ENCODE measurements around the gene ZG16B. TPM values are rescaled to one million over a fixed set of nuclear protein-coding genes. Genes with fewer than 3 reads are reported as not detected.

The ZG16B gene
- total RNA-seq, 1 experiment from 2014 or later = 2.3 TPM

DNA sequence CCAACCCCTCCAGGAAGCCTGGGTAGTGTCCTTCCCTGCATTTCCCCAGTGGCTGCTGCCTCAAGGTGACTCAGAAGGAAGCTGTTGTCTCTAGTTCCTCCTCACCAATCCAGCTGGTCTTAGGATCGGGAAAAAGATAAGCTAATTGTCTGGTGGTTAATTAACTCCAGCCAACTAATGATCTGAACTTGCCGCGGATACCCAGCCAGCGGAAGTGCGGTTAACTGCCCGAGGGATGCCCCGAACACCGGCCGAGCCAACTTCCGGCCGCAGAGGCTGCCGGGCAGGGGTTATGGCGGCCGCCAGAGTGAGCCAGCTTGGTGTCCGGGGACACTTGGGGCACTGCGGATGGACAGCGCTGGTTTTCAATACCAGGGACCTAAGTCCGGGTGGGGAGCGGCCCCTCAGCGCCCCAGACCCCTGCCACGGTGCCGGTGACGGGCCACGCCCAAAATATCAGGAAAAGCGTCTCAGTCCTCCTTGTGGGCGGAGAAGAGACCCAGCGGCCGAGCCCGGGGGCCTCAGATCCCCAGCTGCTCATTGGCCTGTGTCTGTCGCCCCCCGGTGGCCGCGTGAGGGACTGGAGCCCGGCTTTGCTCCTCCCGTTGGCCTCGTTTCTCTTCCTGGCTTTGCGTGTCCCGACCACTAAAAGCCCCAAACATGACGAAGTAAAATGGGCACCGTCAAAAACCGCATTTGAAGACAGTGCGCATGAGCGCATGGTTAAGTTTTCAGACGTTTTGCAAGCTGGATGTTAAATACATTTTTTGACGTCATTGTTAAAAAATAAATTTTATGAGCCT is 38.1 kb downstream of the ZG16B start (continued):
- TF ChIP-seq, protein P1, sequence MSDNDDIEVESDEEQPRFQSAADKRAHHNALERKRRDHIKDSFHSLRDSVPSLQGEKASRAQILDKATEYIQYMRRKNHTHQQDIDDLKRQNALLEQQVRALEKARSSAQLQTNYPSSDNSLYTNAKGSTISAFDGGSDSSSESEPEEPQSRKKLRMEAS (IDR thresholded peaks at IDR 0.05) = peak; percentile 43; the same call in 1 of the 2 replicates
- TF ChIP-seq TCF7L2 (IDR thresholded peaks at IDR 0.05; ENCODE audit: borderline replicate concordance, extremely low read depth, insufficient read depth, insufficient read length) (peak; percentile 70), POLR2A (IDR thresholded peaks at IDR 0.05; ENCODE audit: borderline replicate concordance, extremely low read depth, insufficient read depth, insufficient read length) (peak; percentile 90)
- TF ChIP-seq, protein P2, sequence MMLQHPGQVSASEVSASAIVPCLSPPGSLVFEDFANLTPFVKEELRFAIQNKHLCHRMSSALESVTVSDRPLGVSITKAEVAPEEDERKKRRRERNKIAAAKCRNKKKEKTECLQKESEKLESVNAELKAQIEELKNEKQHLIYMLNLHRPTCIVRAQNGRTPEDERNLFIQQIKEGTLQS (IDR thresholded peaks at IDR 0.05) = no peak

DNA sequence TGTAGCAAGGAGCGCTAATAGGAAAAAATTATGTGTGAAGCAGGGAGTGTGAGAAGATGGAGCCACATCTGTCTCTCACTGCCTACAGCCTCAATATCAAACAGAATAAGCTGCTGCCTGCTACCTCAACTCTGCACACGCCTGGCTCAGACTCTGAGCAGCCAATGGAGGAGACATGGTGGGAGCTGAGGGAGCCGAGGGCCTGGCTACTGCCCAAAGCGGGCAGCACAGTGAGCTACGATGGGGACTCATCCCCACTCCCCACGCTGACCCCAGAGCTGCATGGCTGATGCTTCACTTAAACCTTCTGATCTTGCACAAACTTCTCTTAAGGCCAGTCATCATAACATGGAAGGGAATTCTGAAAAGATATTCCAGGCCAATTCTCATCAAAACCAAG is 41.8 kb downstream of the ZG16B start:
- Histone ChIP-seq H2AFZ (ENCODE audit: low read depth, low read length, poor library complexity, severe bottlenecking) (no peak overlapping the region), H3K79me2 (ENCODE audit: insufficient read depth, low read length) (no peaks in the 10 kb centered on the region), H3K9me2 (ENCODE audit: insufficient read depth) (no peaks in the 10 kb centered on the region), H3K4me2 (ENCODE audit: low read length) (no peak overlapping the region), H3K9ac (ENCODE audit: low read length) (no peak overlapping the region), H3K9me3 (ENCODE audit: control insufficient read depth in 1 of 2, insufficient read depth in 1 of 2, low read depth in 1 of 2, low read length in 2 of 2) (no peaks in the 10 kb centered on the region), H3K4me1 (ENCODE audit: control insufficient read depth in 1 of 2, insufficient read depth in 2 of 2, low read length in 2 of 2) (peaks cover 22 to 46% of the 10 kb centered on the region in 2 experiments), H3K4me3 (replicated peaks in 1 of 2; ENCODE audit: low read depth in 1 of 2, low read length in 2 of 2) (no peak overlapping the region), H3K36me3 (ENCODE audit: control insufficient read depth in 1 of 2, insufficient read depth in 2 of 2, low read length in 2 of 2) (no peaks in the 10 kb centered on the region), H3K27ac (ENCODE audit: low read depth, low read length) (no peak overlapping the region), H3K27me3 (ENCODE audit: insufficient read depth, low read length) (no peaks in the 10 kb centered on the region), H4K20me1 (ENCODE audit: insufficient read depth) (no peaks in the 10 kb centered on the region)
- no peak for DNase-seq (ENCODE audit: low read depth, low spot score)
- ChIA-PET CTCF (interaction anchor here (2.1 to 2.5 kb wide), 2 partner anchors 33 to 55 kb away, joined by 6 to 14 read pairs; no protein-coding TSS in a partner anchor), RAD21 (ENCODE audit: low non-redundant PET in 1 of 2, low total read pairs in 2 of 2, uncharacterized antibody in 2 of 2, unreplicated experiment in 2 of 2) (no interaction called here), POLR2A (no interaction called here)
- TF ChIP-seq FOSL1 (IDR thresholded peaks at IDR 0.05; ENCODE audit: low read depth) = no peak
- TF ChIP-seq SRF (IDR thresholded peaks at IDR 0.05; ENCODE audit: low read depth) = no peak
- no peak for TF ChIP-seq ZNF274 (IDR thresholded peaks at IDR 0.05; ENCODE audit: low read depth, low read length)
- TF ChIP-seq JUND (IDR thresholded peaks at IDR 0.05) = no peak
- TF ChIP-seq, protein P3, sequence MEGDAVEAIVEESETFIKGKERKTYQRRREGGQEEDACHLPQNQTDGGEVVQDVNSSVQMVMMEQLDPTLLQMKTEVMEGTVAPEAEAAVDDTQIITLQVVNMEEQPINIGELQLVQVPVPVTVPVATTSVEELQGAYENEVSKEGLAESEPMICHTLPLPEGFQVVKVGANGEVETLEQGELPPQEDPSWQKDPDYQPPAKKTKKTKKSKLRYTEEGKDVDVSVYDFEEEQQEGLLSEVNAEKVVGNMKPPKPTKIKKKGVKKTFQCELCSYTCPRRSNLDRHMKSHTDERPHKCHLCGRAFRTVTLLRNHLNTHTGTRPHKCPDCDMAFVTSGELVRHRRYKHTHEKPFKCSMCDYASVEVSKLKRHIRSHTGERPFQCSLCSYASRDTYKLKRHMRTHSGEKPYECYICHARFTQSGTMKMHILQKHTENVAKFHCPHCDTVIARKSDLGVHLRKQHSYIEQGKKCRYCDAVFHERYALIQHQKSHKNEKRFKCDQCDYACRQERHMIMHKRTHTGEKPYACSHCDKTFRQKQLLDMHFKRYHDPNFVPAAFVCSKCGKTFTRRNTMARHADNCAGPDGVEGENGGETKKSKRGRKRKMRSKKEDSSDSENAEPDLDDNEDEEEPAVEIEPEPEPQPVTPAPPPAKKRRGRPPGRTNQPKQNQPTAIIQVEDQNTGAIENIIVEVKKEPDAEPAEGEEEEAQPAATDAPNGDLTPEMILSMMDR (IDR thresholded peaks at IDR 0.05 in 2 of 3, conservative IDR thresholded peaks at IDR 0.05 in 1 of 3; ENCODE audit: borderline replicate concordance in 1 of 3, insufficient read depth in 1 of 3, low read depth in 2 of 3, low read length in 2 of 3) = no peak
- BruUV-seq (replicated peaks) = no TSS peak
- no peak for ATAC-seq
- intact Hi-C loops (cut with micrococcal nuclease) = no loop called here
